Measurements from ENCODE around the gene TUT4.
A peak's percentile ranks its signal among the peaks of the same experiment; 100 is the strongest.

TUT4 gene

GRCh38 chr1:52416811-52417210 lies 136.1 kb downstream of the TUT4 start:
- no peak for DNase-seq (ENCODE audit: extremely low read depth, low read depth)
- no peak for TF ChIP-seq CTCF (IDR thresholded peaks at IDR 0.05; ENCODE audit: low read depth, low read length)

- no peak for TF ChIP-seq CTCF (IDR thresholded peaks at IDR 0.05; ENCODE audit: low read depth, low read length)
- no peak for DNase-seq (ENCODE audit: extremely low read depth, low read depth)
Observed at GRCh38 chr1:52414942-52415341, 137.9 kb downstream of the TUT4 start.

- no peak for TF ChIP-seq CTCF (IDR thresholded peaks at IDR 0.05; ENCODE audit: low read depth, low read length)
- DNase-seq (ENCODE audit: extremely low read depth, low read depth) = no peak
Observed at GRCh38 chr1:52413410-52413989, 139.4 kb downstream of the TUT4 start.

GRCh38 chr1:52404975-52405338 lies 147.9 kb downstream of the TUT4 start:
- no peak for TF ChIP-seq CTCF (IDR thresholded peaks at IDR 0.05; ENCODE audit: low read depth, low read length)
- no peak for DNase-seq (ENCODE audit: extremely low read depth, low read depth)

GRCh38 chr1:52404116-52404974 lies 148.5 kb downstream of the TUT4 start, which contains the start of the genes ORC1 and PRPF38A:
Gene ORC1 (minus strand): TSS chr1:52404423. CDS start chr1:52402223, 2,200 bp downstream.
Gene PRPF38A (plus strand): TSS chr1:52404602. CDS start chr1:52404750, 148 bp downstream.
- peak; percentile 58 for TF ChIP-seq CTCF (IDR thresholded peaks at IDR 0.05; ENCODE audit: low read depth, low read length)
- DNase-seq (ENCODE audit: extremely low read depth, low read depth) = peak; percentile 88

- TF ChIP-seq CTCF (IDR thresholded peaks at IDR 0.05; ENCODE audit: low read depth, low read length) = no peak
- peak; percentile 19 for DNase-seq (ENCODE audit: extremely low read depth, low read depth)
Observed at GRCh38 chr1:52403566-52404115, 149.3 kb downstream of the TUT4 start.

GRCh38 chr1:52402860-52403240 lies 150.0 kb downstream of the TUT4 start:
- no peak for DNase-seq (ENCODE audit: extremely low read depth, low read depth)
- TF ChIP-seq CTCF (IDR thresholded peaks at IDR 0.05; ENCODE audit: low read depth, low read length) = no peak

Data from AG09319 (cell line).